Measurements from ENCODE around the gene RAD54L. TPM values are rescaled to one million over a fixed set of nuclear protein-coding genes. Genes with fewer than 3 reads are reported as not detected.
A peak's percentile ranks its signal among the peaks of the same experiment; 100 is the strongest.
"Not testable (repeated sequence)": the region's sequence is repeated elsewhere in the genome, so short reads cannot be mapped to it uniquely, and the experiment has no call there.

Gene RAD54L
- total RNA-seq, 2 experiments from 2014 or later, result 43.9 to 44.0 TPM

- no peak overlapping the region for H3K27ac Mint-ChIP-seq
- H3K27me3 Mint-ChIP-seq, result peaks cover 11% of the 10 kb centered on the region
- H3K36me3 Mint-ChIP-seq (ENCODE audit: low read depth), result no peaks in the 10 kb centered on the region
These were observed 27.7 kb upstream of the RAD54L start for GRCh38 chr1:46219551-46220520.

GRCh38 chr1:46220808-46221207, 26.8 kb upstream of the RAD54L start:
- H3K4me3 Mint-ChIP-seq, result no peak overlapping the region
- H3K4me1 Mint-ChIP-seq, result peaks cover 2% of the 10 kb centered on the region
- peaks cover 8% of the 10 kb centered on the region for H3K27me3 Mint-ChIP-seq
- CTCF ChIA-PET, result interaction anchor here (1.3 to 1.4 kb wide), 2 partner anchors 18 to 39 kb away, joined by 3 to 4 read pairs; partner anchors contain the start of gene LURAP1
- no peaks in the 10 kb centered on the region for H3K9me3 Mint-ChIP-seq
- no peak for DNase-seq
- H3K36me3 Mint-ChIP-seq (ENCODE audit: low read depth), result no peaks in the 10 kb centered on the region
- no peak overlapping the region for H3K27ac Mint-ChIP-seq
- POLR2A ChIA-PET, result no interaction called here

More at GRCh38 chr1:46219551-46220520, 27.7 kb upstream of the RAD54L start:
- DNase-seq, result no peak
- POLR2A ChIA-PET, result no interaction called here
- CTCF ChIA-PET, result interaction anchor here (0.5 to 1.4 kb wide), 5 partner anchors 17 to 187 kb away, joined by 3 to 4 read pairs (median 3); partner anchors contain the start of gene LURAP1
- Mint-ChIP-seq H3K4me3 (no peak overlapping the region), H3K9me3 (no peaks in the 10 kb centered on the region), H3K4me1 (peaks cover 2% of the 10 kb centered on the region)

- no peak for DNase-seq
- Mint-ChIP-seq H3K9me3 (no peaks in the 10 kb centered on the region), H3K36me3 (ENCODE audit: low read depth) (no peaks in the 10 kb centered on the region), H3K27me3 (peaks cover 4% of the 10 kb centered on the region), H3K4me1 (peaks cover 2% of the 10 kb centered on the region), H3K27ac (no peak overlapping the region), H3K4me3 (no peak overlapping the region)
- ChIA-PET CTCF (interaction anchor here (0.5 to 0.8 kb wide), 3 partner anchors 24 to 127 kb away, joined by 3 to 5 read pairs (median 4); no protein-coding TSS in a partner anchor), POLR2A (no interaction called here)
These were observed 25.8 kb upstream of the RAD54L start for GRCh38 chr1:46221749-46222148.

GRCh38 chr1:46223055-46223454, 24.5 kb upstream of the RAD54L start:
- not testable (repeated sequence) for H3K27me3 Mint-ChIP-seq; H3K4me3 Mint-ChIP-seq; H3K4me1 Mint-ChIP-seq; H3K27ac Mint-ChIP-seq; DNase-seq; H3K9me3 Mint-ChIP-seq; H3K36me3 Mint-ChIP-seq (ENCODE audit: low read depth)
- CTCF ChIA-PET, result interaction anchor here (0.7 to 3.2 kb wide), 30 partner anchors 11 to 505 kb away, joined by 3 to 36 read pairs (median 4); partner anchors contain the start of genes LURAP1, POMGNT1 and RAD54L
- POLR2A ChIA-PET, result interaction anchor here (0.9 to 1.3 kb wide), 2 partner anchors 25 to 537 kb away, joined by 3 read pairs; partner anchors contain the start of gene GPBP1L1

GRCh38 chr1:46223472-46223943, 24.1 kb upstream of the RAD54L start:
- peaks cover 3% of the 10 kb centered on the region for H3K4me1 Mint-ChIP-seq
- H3K27me3 Mint-ChIP-seq, result no peaks in the 10 kb centered on the region
- H3K27ac Mint-ChIP-seq, result no peak overlapping the region
- peak; percentile 70 for DNase-seq
- POLR2A ChIA-PET, result interaction anchor here (0.6 to 1.3 kb wide), 3 partner anchors 25 to 538 kb away, joined by 3 read pairs; partner anchors contain the start of gene GPBP1L1
- no peak overlapping the region for H3K4me3 Mint-ChIP-seq
- no peaks in the 10 kb centered on the region for H3K9me3 Mint-ChIP-seq
- CTCF ChIA-PET, result interaction anchor here (0.5 to 3.2 kb wide), 39 partner anchors 11 to 623 kb away, joined by 3 to 36 read pairs (median 4); partner anchors contain the start of genes LURAP1, POMGNT1 and RAD54L
- H3K36me3 Mint-ChIP-seq (ENCODE audit: low read depth), result no peaks in the 10 kb centered on the region

- POLR2A ChIA-PET, result interaction anchor here (1.0 kb wide), 1 partner anchor 22 kb away, joined by 3 read pairs; no protein-coding TSS in a partner anchor
These were observed 22.6 kb upstream of the RAD54L start for GRCh38 chr1:46224966-46225365.

GRCh38 chr1:46231231-46231630, 16.3 kb upstream of the RAD54L start:
- not testable (repeated sequence) for H3K36me3 Mint-ChIP-seq (ENCODE audit: low read depth); H3K4me3 Mint-ChIP-seq; DNase-seq; H3K27me3 Mint-ChIP-seq; H3K27ac Mint-ChIP-seq; H3K9me3 Mint-ChIP-seq; H3K4me1 Mint-ChIP-seq
- POLR2A ChIA-PET, result interaction anchor here (0.6 to 1.0 kb wide), 2 partner anchors 13 to 16 kb away, joined by 3 read pairs; partner anchors contain the start of gene RAD54L
- CTCF ChIA-PET, result interaction anchor here (1.3 to 6.3 kb wide), 3 partner anchors 7 to 15 kb away, joined by 4 to 36 read pairs (median 10); no protein-coding TSS in a partner anchor

More at GRCh38 chr1:46224966-46225365, 22.6 kb upstream of the RAD54L start:
- no peak overlapping the region for H3K4me3 Mint-ChIP-seq
- H3K9me3 Mint-ChIP-seq, result no peaks in the 10 kb centered on the region
- no peaks in the 10 kb centered on the region for H3K27me3 Mint-ChIP-seq
- no peaks in the 10 kb centered on the region for H3K36me3 Mint-ChIP-seq (ENCODE audit: low read depth)
- H3K27ac Mint-ChIP-seq, result no peak overlapping the region
- CTCF ChIA-PET, result interaction anchor here (0.7 to 3.2 kb wide), 11 partner anchors 9 to 189 kb away, joined by 3 to 36 read pairs (median 12); partner anchors contain the start of genes POMGNT1 and RAD54L
- DNase-seq, result no peak
- H3K4me1 Mint-ChIP-seq, result peaks cover 7% of the 10 kb centered on the region

- ChIA-PET POLR2A (no interaction called here), CTCF (interaction anchor here (6.3 kb wide), 1 partner anchor 13 kb away, joined by 36 read pairs; no protein-coding TSS in a partner anchor)
- peaks cover 8% of the 10 kb centered on the region for H3K9me3 Mint-ChIP-seq
- no peak overlapping the region for H3K27ac Mint-ChIP-seq
- peaks cover 1% of the 10 kb centered on the region for H3K27me3 Mint-ChIP-seq
- H3K4me3 Mint-ChIP-seq, result no peak overlapping the region
- H3K4me1 Mint-ChIP-seq, result no peaks in the 10 kb centered on the region
- DNase-seq, result no peak
- H3K36me3 Mint-ChIP-seq (ENCODE audit: low read depth), result no peaks in the 10 kb centered on the region
These were observed 10.7 kb upstream of the RAD54L start for GRCh38 chr1:46236882-46237281.

- H3K4me1 Mint-ChIP-seq; H3K4me3 Mint-ChIP-seq; CTCF ChIA-PET; DNase-seq; H3K27ac Mint-ChIP-seq; H3K27me3 Mint-ChIP-seq; H3K36me3 Mint-ChIP-seq (ENCODE audit: low read depth); H3K9me3 Mint-ChIP-seq; POLR2A ChIA-PET: not testable (repeated sequence)
These were observed 8.7 kb upstream of the RAD54L start for GRCh38 chr1:46238865-46239264.

GRCh38 chr1:46241733-46242132, 5.8 kb upstream of the RAD54L start:
- H3K4me1 Mint-ChIP-seq; DNase-seq; CTCF ChIA-PET; POLR2A ChIA-PET; H3K27ac Mint-ChIP-seq; H3K4me3 Mint-ChIP-seq; H3K36me3 Mint-ChIP-seq (ENCODE audit: low read depth); H3K27me3 Mint-ChIP-seq; H3K9me3 Mint-ChIP-seq: not testable (repeated sequence)

GRCh38 chr1:46242918-46243317, 4.6 kb upstream of the RAD54L start:
- no peak for DNase-seq
- Mint-ChIP-seq H3K4me1 (peaks cover 12% of the 10 kb centered on the region), H3K36me3 (ENCODE audit: low read depth) (no peaks in the 10 kb centered on the region), H3K4me3 (no peak overlapping the region), H3K27ac (no peak overlapping the region), H3K9me3 (peaks cover 8% of the 10 kb centered on the region), H3K27me3 (no peaks in the 10 kb centered on the region)
- ChIA-PET CTCF (no interaction called here), POLR2A (no interaction called here)

GRCh38 chr1:46243831-46244230, 3.7 kb upstream of the RAD54L start:
- not testable (repeated sequence) for H3K9me3 Mint-ChIP-seq; H3K4me3 Mint-ChIP-seq; H3K27me3 Mint-ChIP-seq; H3K36me3 Mint-ChIP-seq (ENCODE audit: low read depth); H3K27ac Mint-ChIP-seq; DNase-seq
- ChIA-PET POLR2A (interaction anchor here (0.6 to 1.7 kb wide), 2 partner anchors 90 to 97 kb away, joined by 3 to 4 read pairs; partner anchors contain the start of gene NSUN4), CTCF (interaction anchor here (0.7 to 2.2 kb wide), 5 partner anchors 19 to 109 kb away, joined by 3 to 46 read pairs (median 6); no protein-coding TSS in a partner anchor)
- peaks cover 20% of the 10 kb centered on the region for H3K4me1 Mint-ChIP-seq
